Stimulated activated CD8-positive, alpha-beta memory T cell treated with anti-CD3 and anti-CD28 coated beads, Interleukin-12 subunit alpha, Interleukin-12 subunit beta, amount 100 ng/mL, for 1 hour (primary cell): ENCODE measurements around the gene PRSS38.
"Not testable (repeated sequence)": the region's sequence is repeated elsewhere in the genome, so short reads cannot be mapped to it uniquely, and the experiment has no call there.

Source experiments
- DNase-seq: peaks from one replicate; pipeline ENCODE4 v3.0.0-alpha.2; 2020; ENCODE audit warnings: low read depth

Gene PRSS38

DNA sequence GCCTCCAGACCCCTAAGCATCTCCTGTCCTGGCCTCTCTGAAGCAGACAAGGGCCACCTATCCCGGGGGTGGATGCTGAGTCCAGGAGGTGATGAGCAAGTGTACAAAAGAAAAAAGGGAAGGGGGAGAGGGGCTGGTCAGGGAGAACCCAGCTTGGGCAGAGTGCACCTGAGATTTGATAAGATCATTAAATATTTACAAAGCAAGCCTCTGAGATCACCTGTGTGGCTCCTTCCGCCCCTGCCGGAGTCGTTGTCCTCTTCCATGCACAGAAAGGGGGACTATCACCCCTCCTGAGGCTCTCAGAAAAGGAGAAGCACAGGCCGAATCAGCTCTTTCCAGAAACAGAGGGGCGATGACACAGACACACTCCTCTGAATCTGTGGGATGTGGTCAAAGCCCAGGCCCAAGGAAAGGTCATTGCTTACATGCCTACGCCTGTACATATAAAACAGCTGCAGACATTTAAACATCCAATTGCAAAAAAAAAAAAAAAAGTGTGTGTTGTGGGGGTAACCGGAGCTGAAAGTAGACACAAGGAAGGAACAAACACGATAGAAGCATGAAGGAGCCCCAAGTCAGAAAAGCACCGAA lies 30.9 kb downstream of the PRSS38 start:
- no peak for DNase-seq

DNA sequence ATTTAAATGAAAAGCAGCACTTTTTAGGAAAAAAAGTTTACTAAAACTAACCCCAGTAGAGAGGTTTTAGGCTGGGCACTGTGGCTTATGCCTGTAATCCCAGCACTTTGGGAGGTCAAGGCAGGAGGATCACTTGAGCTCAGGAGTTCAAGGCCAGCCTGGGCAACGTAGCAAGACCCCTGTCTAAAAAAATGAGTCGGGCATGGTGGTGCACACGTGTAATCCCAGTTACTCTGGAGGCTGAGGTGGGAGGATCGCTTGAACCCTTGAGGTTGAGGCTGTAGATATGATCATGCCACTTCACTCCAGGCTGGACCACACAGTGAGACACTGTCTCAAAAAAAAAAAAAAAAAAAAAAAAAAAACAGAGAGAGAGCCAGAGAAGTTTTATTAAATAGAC lies 31.6 kb downstream of the PRSS38 start:
- DNase-seq, result not testable (repeated sequence)

DNA sequence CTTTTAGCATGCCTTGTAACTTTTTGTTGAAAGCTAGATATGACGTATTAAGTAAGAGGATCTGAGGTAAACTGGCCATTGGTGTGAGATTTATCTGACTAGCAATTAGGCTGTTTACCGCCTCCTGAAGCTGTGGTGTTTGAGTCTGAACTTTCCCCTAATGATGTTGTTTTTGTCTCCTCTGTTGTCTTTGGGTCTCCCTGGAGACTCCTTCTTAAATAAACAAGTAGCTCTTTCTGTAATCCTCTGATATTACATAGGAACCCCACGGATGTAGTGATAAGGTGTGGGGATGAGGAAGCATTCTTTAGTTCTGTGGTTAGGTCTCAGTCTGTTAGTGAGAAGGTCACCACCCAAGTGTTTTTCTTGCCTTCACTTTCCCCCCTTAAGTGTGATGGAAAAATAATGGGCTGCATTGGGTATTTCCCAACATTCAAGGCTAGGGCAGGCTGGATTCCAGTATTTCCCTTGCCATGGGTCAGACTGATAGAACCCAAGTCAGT lies 33.0 kb downstream of the PRSS38 start:
- DNase-seq, result no peak

DNA sequence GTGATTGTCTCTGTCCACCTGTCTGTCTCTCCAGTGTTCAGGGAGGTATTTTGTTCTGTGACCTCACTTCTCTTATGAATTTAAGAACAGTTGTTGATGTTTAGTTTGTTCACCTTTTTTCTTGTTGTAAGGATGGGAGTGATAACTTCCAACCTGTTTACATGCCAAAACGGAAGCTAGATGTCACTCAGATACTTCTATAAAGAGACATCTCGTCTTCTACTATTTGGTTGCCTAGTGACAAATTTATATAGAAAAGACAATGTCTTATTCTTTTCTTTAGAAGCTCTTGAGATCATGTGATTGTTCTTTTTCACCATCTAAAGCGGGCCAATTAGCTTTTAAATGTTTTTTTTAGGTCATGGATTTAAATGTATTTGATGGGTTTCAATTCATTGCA lies 33.8 kb downstream of the PRSS38 start:
- no peak for DNase-seq

DNA sequence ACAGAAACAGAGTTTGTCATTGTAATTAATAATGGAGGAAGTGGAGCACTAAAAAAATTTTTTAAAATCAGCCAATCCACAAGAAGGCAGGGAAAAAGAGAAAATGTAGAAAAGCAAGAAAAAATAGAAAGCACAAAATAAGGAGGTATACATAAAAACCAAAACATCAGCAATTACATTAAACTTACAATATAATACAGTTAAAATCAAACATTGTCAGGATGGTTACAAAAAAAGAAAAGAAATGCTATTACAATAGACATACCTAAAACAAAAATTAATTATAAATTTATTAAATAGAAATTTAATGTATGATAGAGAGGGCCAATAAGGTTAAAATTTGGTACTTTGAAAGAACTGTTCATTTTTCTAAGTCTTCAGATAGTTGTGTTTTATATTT lies 38.7 kb downstream of the PRSS38 start:
- DNase-seq, result no peak

DNA sequence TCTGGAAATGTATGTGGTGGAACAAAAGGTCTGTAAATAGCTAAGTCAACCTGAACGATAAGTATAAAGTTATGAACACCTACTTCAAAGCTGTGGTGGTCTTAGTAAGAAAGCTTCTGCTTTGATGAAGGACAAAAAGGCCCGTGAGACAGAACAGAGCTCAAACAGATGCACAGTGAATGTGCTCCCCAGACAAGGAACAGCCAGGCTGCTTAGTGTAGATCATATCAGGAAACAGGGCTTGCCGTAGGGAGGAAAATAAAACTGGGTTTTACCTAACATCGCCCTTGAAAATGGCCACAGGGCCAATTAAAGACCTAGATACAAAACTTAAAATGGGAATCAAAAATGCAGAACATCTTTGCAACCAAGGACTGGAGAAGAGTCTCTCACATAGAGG lies 40.2 kb downstream of the PRSS38 start:
- no peak for DNase-seq

DNA sequence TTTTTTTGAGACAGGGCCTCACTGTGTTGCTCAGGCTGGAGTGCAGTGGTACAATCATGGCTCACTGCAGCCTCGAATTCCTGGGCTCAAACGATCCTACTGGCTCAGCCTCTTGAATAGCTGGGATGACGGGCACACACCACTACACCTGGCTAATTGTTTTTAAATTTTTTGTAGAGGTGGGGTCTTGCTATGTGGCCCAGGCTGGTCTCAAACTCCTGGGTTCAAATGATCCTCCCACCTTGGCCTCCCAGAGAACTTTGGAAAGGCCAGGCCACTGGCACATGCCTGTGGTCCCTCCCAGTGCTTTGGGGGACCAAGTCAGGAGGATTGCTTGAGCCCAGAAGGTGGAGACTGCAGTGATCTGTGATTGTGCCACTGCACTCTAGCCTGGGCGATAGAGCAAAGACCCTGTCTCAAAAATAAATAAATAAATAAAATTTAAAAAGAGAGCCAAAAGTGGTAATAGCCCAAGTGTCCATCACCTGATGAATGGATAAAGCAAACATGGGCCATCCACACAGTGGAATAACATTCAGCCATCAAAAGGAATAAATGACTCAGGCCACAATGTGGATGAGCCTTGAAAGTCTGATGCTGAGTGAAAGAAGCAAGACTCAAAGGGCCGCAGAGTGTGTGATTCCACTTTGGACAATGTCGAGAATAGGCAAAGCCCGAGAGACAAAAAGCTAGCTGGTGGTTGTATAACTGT lies 40.8 kb downstream of the PRSS38 start:
- no peak for DNase-seq

DNA sequence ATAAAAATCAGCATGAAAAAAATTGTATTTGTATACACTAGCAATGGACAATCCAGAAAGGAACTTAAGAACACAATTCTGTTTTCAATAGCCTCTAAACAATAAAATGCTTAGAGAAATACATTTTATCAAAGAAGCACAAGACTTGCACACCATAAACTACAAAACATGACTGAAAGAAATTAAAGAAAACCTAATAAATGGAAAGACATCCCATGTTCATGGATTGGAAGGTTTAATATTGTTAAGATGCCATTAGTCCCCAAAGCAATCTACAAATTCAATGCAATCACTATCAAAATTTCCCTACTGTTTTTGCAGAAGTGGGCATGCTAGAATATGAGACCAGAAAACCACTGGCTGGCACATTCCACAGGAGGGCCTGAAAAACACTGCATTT lies 49.4 kb downstream of the PRSS38 start:
- DNase-seq, result no peak

DNA sequence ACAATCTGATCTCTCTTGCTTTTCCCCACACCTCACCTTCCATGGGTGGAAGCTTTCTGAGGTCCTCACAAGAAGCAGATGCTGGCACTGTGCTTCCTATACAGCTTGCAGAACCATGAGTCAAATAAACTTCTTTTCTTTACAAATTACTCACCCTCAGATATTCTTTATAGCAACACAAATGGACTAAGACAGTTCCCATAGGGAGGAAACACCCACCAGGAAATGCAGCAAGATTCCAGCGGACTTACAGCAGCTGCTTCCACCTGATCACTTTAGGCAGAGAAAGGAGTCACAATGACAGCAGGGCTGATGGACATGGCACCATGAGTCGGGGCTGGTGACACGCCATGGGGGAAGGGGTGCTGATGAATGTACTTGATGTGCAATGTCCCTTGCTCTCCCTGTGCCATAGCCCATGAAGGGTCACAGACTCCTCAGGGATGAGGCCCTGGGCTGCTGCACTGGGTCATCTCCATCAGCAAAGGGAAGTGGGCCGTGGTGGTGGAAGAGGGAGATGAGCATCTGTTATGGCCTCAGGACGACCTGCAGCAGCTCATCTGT lies 53.9 kb downstream of the PRSS38 start:
- no peak for DNase-seq

DNA sequence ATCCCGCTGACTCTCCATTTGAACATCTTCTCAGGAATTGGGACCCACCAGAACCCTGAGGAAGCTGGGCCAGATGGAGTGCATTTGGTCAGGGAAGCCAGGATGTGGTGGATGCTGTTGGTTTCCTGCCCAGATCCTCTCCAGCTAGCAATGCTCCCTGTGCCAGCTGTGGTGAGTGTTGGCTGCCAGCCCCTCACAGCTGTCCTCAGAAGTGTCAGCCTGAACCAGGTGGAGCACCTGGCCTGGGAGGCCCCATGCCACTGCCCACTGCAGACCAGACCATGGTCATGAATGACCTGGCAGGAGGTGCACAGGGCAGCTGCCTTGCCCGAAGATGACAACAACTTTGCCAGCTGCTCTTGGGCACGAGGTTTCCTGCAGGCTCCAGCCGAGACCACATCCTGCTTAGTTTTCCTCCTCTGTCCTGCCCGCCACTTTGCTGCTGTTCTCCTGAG lies 54.4 kb downstream of the PRSS38 start:
- no peak for DNase-seq

DNA sequence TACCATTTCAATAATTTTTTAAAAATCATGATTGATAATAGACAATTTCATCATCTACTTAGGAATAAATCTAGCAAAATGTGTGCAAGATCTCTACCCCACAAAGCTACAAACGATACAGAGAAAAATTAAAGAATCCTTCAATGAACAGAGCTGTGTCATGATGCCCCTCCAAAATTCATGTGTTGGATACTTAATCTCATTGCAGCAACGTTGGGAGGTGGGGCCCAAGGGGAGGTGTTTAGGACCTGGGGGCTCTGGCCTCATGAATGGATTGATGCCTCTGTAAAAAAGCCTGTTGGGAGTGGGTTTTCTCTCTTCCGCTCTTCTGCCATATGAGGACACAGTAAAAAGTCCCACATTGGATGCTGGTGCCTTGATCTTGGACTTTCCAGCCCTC lies 54.9 kb downstream of the PRSS38 start:
- DNase-seq, result no peak

DNA sequence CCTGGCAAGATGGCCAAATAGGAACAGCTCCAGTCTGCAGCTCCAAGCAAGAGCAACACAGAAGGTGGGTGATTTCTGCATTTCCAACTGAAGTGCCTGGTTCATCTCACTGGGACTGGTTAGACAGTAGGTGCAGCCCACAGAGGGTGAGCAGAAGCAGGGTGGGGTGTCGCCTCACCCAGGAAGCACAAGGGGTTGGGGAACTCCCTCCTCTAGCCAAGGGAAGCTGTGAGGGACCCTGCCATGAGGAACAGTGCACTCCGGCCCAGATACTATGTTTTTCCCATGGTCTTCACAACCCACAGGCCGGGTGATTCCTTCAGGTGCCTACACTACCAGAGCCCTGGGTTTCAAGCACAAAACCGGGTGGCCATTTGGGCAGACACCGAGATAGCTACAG lies 56.4 kb downstream of the PRSS38 start:
- DNase-seq, result not testable (repeated sequence)

DNA sequence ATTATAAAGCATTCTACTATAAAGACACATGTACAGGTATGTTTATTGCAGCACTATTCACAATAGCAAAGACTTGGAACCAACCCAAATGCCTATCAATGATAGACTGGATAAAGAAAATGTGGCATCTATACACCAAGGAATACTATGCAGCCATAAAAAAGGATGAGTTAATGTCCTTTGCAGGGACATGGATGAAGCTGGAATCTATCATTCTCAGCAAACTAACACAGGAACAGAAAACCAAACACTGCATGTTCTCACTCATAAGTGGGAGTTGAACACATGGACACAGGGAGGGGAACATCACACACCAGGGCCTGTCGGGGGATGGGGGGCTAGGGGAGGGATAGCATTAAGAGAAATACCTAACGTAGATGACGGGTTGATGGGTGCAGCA lies 62.3 kb downstream of the PRSS38 start:
- not testable (repeated sequence) for DNase-seq

DNA sequence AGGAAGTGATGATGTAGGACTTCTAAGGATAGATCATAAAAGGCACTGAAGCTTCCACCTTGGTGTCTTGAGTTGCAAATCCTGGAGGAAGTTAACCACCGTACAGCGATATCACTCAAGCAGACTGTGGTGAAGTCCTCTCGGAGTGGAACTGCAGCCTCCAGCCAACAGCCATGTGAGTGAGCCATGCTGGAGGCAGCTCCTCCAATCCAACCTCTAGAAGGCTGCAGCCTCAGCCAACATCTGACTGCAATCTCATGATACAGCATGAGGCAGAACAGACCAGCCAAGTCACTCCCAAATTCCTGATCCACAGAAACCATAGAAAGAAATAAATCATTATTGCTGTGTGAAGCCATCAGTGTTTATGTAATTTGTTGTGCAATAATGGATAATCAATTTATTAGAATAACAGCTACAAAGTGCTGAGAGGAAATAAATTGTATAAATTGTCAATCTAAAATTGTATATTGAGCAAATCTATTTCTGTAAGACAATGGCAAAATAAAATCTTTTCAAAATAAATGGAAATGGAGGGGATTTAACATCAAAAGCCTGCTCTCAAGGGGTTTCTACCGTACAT lies 65.0 kb downstream of the PRSS38 start:
- DNase-seq, result no peak

DNA sequence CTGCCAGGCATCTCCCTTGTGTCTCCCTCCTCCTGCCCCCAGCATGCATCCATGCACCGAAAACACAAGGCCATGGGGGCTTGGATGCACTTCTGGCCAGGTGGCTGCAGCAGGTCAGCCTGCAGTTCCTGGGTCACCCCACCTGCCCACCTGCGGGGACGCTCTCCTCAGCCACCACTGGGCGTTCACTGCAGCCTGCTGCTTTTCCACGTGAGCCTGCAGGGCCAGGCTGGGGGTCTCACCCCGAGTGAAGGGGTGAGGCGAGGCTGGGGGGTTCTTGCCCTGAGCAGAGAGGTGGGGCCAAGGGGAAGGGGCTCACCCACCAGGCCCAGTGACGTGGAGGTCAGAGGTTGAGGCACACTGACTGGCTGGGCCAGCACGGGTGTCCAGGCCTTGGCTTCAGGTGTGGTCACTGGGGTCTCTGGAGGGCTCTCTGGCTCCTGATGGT lies 67.6 kb downstream of the PRSS38 start:
- no peak for DNase-seq

DNA sequence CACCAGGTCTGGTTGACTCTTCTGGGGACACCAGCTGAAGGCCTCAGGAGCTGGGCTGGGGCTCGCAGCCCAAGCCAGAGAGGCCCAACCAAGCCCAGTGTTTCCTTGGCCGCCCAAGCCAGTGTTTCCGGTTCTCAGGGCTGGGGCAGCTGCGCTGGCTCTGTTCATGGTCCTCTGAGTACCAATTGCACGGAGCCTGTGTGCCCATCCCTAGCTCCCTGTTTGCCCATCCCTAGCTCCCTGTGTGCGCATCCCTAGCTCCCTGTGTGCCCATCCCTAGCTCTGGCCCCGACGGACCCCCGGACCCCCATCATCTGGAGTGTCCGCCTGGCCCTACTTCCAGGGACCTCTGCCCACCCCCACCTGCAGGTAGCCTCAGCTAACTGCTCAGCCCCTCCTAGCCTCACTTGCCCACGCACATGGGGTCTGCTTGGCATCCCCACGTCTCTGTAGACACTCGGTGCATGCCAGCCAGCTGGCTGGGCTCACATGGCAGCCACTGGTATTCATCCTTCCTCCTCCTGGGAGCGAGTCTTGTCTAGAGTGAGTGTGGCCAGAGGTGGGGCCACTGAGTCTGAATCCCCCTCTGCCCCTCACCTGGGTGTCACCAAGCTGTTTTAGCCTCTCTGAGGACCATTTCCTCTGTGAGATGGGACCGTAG lies 68.3 kb downstream of the PRSS38 start:
- DNase-seq, result no peak

DNA sequence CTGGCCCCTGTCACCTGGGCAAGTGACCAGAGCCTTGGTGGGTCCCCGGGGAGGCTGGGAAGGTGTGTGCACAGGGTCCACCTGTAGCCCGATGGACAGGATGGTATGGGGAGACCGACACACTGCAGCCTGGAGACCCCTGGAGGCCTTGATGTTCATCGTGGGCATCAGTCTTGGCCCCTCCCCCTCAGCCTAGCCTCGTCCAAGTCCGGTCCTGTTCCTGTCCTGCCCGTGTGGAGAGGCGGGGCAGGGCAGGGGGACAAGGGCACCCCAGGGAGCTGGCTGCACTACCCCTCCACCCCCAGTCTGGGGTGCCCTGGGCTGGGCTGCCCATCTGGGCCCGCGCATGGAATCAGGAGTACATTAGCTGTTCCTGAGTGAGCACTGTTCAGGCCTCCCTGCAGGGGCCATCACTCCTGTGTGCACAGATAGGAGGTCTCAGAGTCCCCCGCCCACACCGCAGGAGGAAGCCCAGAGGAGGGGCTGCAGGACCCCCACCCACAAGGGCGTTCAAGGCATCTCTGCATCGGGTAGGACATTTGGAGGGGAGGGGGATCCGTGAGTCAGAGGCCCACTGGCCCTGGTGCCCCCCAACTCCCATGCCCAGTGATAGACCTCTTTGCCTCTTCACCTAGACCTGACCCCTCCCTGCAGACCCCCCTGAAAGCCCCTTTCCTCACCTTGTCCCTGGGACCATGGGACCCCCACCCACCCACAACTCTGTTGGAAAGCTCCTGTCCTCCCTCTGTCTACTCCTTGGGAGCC lies 69.1 kb downstream of the PRSS38 start:
- DNase-seq, result no peak

DNA sequence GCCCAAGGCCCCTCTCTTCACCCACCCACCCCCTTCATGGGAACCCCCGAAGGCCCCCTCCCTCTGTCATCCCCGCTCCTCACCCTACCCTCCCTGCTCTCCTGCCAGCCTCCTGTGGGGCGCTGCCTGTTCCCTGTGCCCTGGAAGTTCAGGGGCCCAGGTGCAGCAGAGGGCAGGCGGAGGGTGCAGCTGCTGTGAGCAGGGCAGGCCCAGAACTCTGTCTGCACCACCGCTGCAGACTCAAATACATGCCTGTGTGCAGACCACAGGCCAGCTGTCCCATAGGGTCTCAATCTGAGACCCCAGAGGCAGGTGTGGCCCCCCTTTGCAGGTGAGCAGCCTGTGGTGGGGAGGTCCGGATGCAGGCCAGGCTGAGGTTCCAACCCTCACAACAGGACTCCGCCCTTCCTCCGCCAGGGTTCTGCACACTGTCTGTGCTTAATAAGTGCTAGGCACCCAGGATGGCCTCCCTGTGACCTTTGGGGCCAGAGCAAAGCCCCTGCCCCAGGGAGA lies 69.7 kb downstream of the PRSS38 start:
- no peak for DNase-seq

DNA sequence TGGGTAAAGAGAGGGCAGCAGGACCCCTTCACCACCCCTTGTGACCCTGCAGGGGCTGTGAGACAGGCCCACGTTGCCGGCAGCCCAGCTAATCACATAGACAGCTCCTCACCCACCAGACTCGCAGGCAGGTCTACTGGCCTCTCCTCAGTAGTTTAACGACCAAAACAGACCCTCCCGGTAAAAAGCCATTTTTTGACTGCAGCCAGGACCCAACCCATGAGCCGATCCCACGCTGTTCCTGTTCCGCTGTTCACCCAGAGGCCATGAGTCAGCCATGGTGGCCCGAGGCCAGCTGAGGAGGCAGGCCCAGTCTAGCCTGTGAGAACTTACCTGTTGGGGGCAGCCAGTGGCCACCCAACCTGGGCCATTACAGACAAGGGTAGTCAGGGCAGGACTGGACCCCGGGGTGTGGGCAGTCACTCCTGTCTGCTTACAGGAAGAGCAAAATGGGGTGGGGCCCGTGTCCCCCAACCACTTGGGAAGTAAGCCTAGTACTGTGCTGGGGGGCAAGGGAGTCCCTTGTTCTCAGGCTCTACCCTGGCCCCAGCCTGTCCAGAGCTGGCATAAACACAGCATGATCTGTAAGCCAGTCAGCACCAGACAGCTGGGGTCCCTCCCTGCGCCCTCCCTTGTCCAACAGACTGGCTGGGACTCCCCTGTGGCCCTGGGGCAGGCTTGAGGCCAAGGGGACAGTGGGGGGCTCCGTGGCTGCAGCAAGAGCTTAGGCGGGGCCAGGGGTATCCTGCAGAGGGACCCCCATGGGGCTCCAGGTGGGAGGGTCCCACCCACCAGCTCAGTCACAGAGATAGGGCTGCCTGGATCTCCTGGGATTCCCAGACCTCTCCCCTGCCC lies 70.4 kb downstream of the PRSS38 start:
- DNase-seq, result no peak

DNA sequence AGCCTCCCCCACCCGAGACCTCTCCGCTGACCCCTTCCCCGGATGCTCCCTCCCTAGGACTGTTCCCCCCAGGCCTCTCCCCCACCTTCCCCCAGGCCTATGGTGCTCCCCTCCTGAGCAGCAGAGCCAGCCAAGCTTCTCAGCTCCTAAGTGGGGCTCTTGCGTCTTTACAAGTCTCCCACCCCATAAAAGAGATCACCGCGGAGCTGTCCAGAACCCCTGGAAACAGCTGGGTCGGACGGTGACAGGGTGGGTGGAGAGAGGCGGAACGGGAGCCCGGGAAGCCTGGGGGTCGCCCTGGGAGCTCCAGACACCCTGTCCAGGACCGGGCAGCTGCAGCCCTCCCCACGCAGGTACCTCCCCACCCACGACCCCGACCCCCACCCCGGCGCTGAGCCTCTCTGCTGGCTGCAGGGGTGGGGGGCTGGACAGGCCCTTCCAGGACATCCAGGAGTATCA lies 71.1 kb downstream of the PRSS38 start:
- DNase-seq, result no peak
